HG03039 (cell line): ENCODE measurements around the gene ACAP3.
"Not testable (repeated sequence)": the region's sequence is repeated elsewhere in the genome, so short reads cannot be mapped to it uniquely, and the experiment has no call there.

Source experiments
- ATAC-seq: cut with Tn5 transposase; IDR thresholded peaks from one replicate; pipeline ENCODE4 v1.9.1; 2021; ENCODE audit warnings: mild to moderate bottlenecking, moderate library complexity; ENCODE audit not compliant: unreplicated experiment

The ACAP3 gene

GRCh38 chr1:1330366-1331067 is 22.8 kb upstream of the ACAP3 start:
- ATAC-seq, result no peak

GRCh38 chr1:1329304-1330210 is 21.8 kb upstream of the ACAP3 start:
- no peak for ATAC-seq

- ATAC-seq, result no peak
Measured at GRCh38 chr1:1328254-1328653, 20.5 kb upstream of the ACAP3 start.

- ATAC-seq, result no peak
Measured at GRCh38 chr1:1327291-1327690, 19.6 kb upstream of the ACAP3 start.

GRCh38 chr1:1326075-1326605 is 18.4 kb upstream of the ACAP3 start:
- ATAC-seq, result no peak

GRCh38 chr1:1325288-1326074 is 17.8 kb upstream of the ACAP3 start:
- ATAC-seq, result no peak

GRCh38 chr1:1324524-1325287 is 17.0 kb upstream of the ACAP3 start, which contains the start of the genes CPTP and INTS11:
CPTP (plus strand) TSS chr1:1324802; CDS start chr1:1326911, 2,109 bp downstream.
INTS11 (minus strand) TSS chr1:1324660; CDS start chr1:1324608, 52 bp downstream.
- ATAC-seq, result peak; percentile 55

GRCh38 chr1:1324084-1324523 is 16.4 kb upstream of the ACAP3 start:
- ATAC-seq, result no peak

GRCh38 chr1:1322952-1323351 is 15.2 kb upstream of the ACAP3 start:
- no peak for ATAC-seq

- ATAC-seq, result no peak
Measured at GRCh38 chr1:1322418-1322817, 14.7 kb upstream of the ACAP3 start.

GRCh38 chr1:1321477-1321876 is 13.7 kb upstream of the ACAP3 start:
- no peak for ATAC-seq

- no peak for ATAC-seq
Measured at GRCh38 chr1:1320666-1321448, 13.1 kb upstream of the ACAP3 start.

GRCh38 chr1:1319646-1319941 is 11.9 kb upstream of the ACAP3 start:
- no peak for ATAC-seq

GRCh38 chr1:1318777-1319645 is 11.3 kb upstream of the ACAP3 start:
- no peak for ATAC-seq

GRCh38 chr1:1318131-1318652 is 10.5 kb upstream of the ACAP3 start:
- no peak for ATAC-seq

GRCh38 chr1:1317420-1317819 is 9.7 kb upstream of the ACAP3 start:
- no peak for ATAC-seq

- not testable (repeated sequence) for ATAC-seq
Measured at GRCh38 chr1:1316199-1316598, 8.5 kb upstream of the ACAP3 start.

- ATAC-seq, result no peak
Measured at GRCh38 chr1:1315435-1315954, 7.8 kb upstream of the ACAP3 start.
